Keratinocyte (primary cell): ENCODE results near the gene ZNF521. TPM values are rescaled to one million over a fixed set of nuclear protein-coding genes. Genes with fewer than 3 reads are reported as not detected.

Source experiments
- DNase-seq: peaks from one replicate; pipeline ENCODE4 v3.0.0-alpha.2; 2011; ENCODE audit warnings: low read depth, missing footprints, low spot score
- FAIRE-seq: peaks from 2 replicates; lab custom pipeline; 2011; peaks lifted over from hg19 to GRCh38; lab: Jason Lieb, UNC
- H2AFZ ChIP-seq: 2 replicates; pipeline ENCODE4 v1.6.0; 2012; ENCODE audit warnings: low read length, control low read depth, inconsistent platforms; ENCODE audit not compliant: control insufficient read depth
- H3K27ac ChIP-seq: 2 replicates; pipeline ENCODE4 v1.5.1; 2011; ENCODE audit warnings: low read length; ENCODE audit not compliant: control insufficient read depth, insufficient read depth
- H3K27me3 ChIP-seq: 3 replicates; pipeline ENCODE4 v1.6.0; 2011; ENCODE audit warnings: low read length; ENCODE audit not compliant: control insufficient read depth, insufficient read depth; ENCODE audit errors: extremely low read depth
- H3K36me3 ChIP-seq, 2 experiments: 2 replicates in 1 of 2; 3 replicates in 1 of 2; pipeline ENCODE4 v1.5.1; 2011; ENCODE audit warnings: low read length in 2 of 2, mild to moderate bottlenecking in 1 of 2; ENCODE audit not compliant: control insufficient read depth in 2 of 2, insufficient read depth in 2 of 2; ENCODE audit errors: extremely low read depth in 1 of 2
- H3K4me1 ChIP-seq: 3 replicates; pipeline ENCODE4 v1.5.1; 2011; ENCODE audit warnings: low read length; ENCODE audit not compliant: control insufficient read depth, insufficient read depth; ENCODE audit errors: extremely low read depth
- H3K4me2 ChIP-seq: 3 replicates; pipeline ENCODE4 v1.6.0; 2011; ENCODE audit warnings: low read depth, low read length; ENCODE audit not compliant: control insufficient read depth, insufficient read depth; ENCODE audit errors: extremely low read depth
- H3K4me3 ChIP-seq, 3 experiments: fragments of 200-600 bp in 1 of 3; sonication (generic) in 1 of 3; 2 replicates in 2 of 3; 3 replicates in 1 of 3; pipeline ENCODE4 v1.5.1; 2011 to 2016; ENCODE audit warnings: low read length in 3 of 3, mild to moderate bottlenecking in 3 of 3, control low read depth in 2 of 3, inconsistent platforms in 1 of 3, low read depth in 1 of 3, mixed read lengths in 1 of 3, mixed run types in 1 of 3, moderate library complexity in 1 of 3; ENCODE audit not compliant: control insufficient read depth in 2 of 3, insufficient read depth in 2 of 3; ENCODE audit errors: extremely low read depth in 1 of 3
- H3K79me2 ChIP-seq: 2 replicates; pipeline ENCODE4 v1.6.0; 2012; ENCODE audit warnings: low read length; ENCODE audit not compliant: control insufficient read depth, insufficient read depth
- H3K9ac ChIP-seq: 3 replicates; pipeline ENCODE4 v1.6.0; 2011; ENCODE audit warnings: low read length; ENCODE audit not compliant: control insufficient read depth, insufficient read depth; ENCODE audit errors: extremely low read depth
- H3K9me1 ChIP-seq: 3 replicates; pipeline ENCODE4 v1.6.0; 2011; ENCODE audit warnings: low read length; ENCODE audit not compliant: control insufficient read depth, insufficient read depth; ENCODE audit errors: extremely low read depth
- H3K9me3 ChIP-seq: 2 replicates; pipeline ENCODE4 v1.5.1; 2012; ENCODE audit warnings: low read depth, low read length; ENCODE audit not compliant: control insufficient read depth
- H4K20me1 ChIP-seq: 3 replicates; pipeline ENCODE4 v1.6.0; 2011; ENCODE audit warnings: low read length; ENCODE audit not compliant: control insufficient read depth, insufficient read depth; ENCODE audit errors: extremely low read depth
- CTCF ChIP-seq, 3 experiments: IDR thresholded peaks in 1 of 3; conservative IDR thresholded peaks in 1 of 3; optimal IDR thresholded peaks in 1 of 3; 2 replicates in 2 of 3; 3 replicates in 1 of 3; pipeline versions ENCODE3 to v1.5.1; 2011; ENCODE audit warnings: low read length in 3 of 3, mild to moderate bottlenecking in 3 of 3, moderate library complexity in 2 of 3, control low read depth in 1 of 3, inconsistent platforms in 1 of 3; ENCODE audit not compliant: insufficient read depth in 2 of 3; ENCODE audit errors: extremely low read depth in 1 of 3
- EZH2 ChIP-seq: IDR thresholded peaks from one replicate; pipeline ENCODE4 v1.6.1; 2012; ENCODE audit warnings: inconsistent platforms, mild to moderate bottlenecking, low read length, moderate library complexity
- dilution Hi-C: fragments of 300-500 bp; cut with MboI; formaldehyde crosslinking; loops from one replicate; pipeline ENCODE4 v1.7.0; 2020; ENCODE audit warnings: low sequenced_read_pairs; ENCODE audit not compliant: extremely low pct_ligation_motif_present
- polyA plus RNA-seq, 5 experiments: library from polyadenylated mRNA; depleted of rRNA in 3 of 5; stranded (reverse) in 3 of 5; stranded (forward) in 1 of 5; unstranded in 1 of 5; fragments of >200 nt; gene quantifications; 1 replicate in 1 of 5; 2 replicates in 3 of 5; 3 replicates in 1 of 5; pipeline versions ENCODE4 v1.2.1 to v1.2.3, GENCODE V29; 2011 to 2012; ENCODE audit warnings: missing spikeins in 2 of 5, low read depth in 1 of 5, low replicate concordance in 1 of 5

The ZNF521 gene
- polyA plus RNA-seq, 1 donor (not counting 4 experiments of a cell fraction or from before 2014, with no cell fraction given) = 0.07 TPM

GRCh38 chr18:25310045-25310444 lies 41.9 kb downstream of the ZNF521 start:
- no peak for DNase-seq

GRCh38 chr18:25308381-25308780 lies 43.6 kb downstream of the ZNF521 start:
- no peak overlapping the region for H3K4me2 ChIP-seq
- H3K36me3 ChIP-seq = no peaks in the 10 kb centered on the region
- H3K27me3 ChIP-seq = no peaks in the 10 kb centered on the region
- dilution Hi-C loops = no loop called here
- H3K4me1 ChIP-seq = no peaks in the 10 kb centered on the region
- H4K20me1 ChIP-seq = no peaks in the 10 kb centered on the region
- no peak overlapping the region for H3K4me3 ChIP-seq
- no peak for DNase-seq
- H3K79me2 ChIP-seq = no peaks in the 10 kb centered on the region
- FAIRE-seq = no peak
- TF ChIP-seq CTCF (optimal IDR thresholded peaks at IDR 0.05 in 1 of 3, IDR thresholded peaks at IDR 0.05 in 1 of 3, conservative IDR thresholded peaks at IDR 0.05 in 1 of 3; ENCODE audit: extremely low read depth in 1 of 3, insufficient read depth in 2 of 3, low read length in 3 of 3) = no peak
- TF ChIP-seq EZH2 = no peak
- no peak overlapping the region for H3K9ac ChIP-seq
- no peaks in the 10 kb centered on the region for H3K9me1 ChIP-seq
- H3K27ac ChIP-seq = no peak overlapping the region
- H3K9me3 ChIP-seq = no peaks in the 10 kb centered on the region
- no peak overlapping the region for H2AFZ ChIP-seq

More at GRCh38 chr18:25310045-25310444, 41.9 kb downstream of the ZNF521 start:
- Histone ChIP-seq H3K27ac (no peak overlapping the region), H3K9me3 (no peaks in the 10 kb centered on the region), H3K9me1 (no peaks in the 10 kb centered on the region), H2AFZ (no peak overlapping the region), H3K9ac (no peak overlapping the region), H3K4me1 (no peaks in the 10 kb centered on the region), H3K36me3 (no peaks in the 10 kb centered on the region), H3K4me2 (no peak overlapping the region), H3K4me3 (no peak overlapping the region), H3K27me3 (no peaks in the 10 kb centered on the region), H3K79me2 (no peaks in the 10 kb centered on the region), H4K20me1 (no peaks in the 10 kb centered on the region)
- TF ChIP-seq CTCF (optimal IDR thresholded peaks at IDR 0.05 in 1 of 3, IDR thresholded peaks at IDR 0.05 in 1 of 3, conservative IDR thresholded peaks at IDR 0.05 in 1 of 3; ENCODE audit: extremely low read depth in 1 of 3, insufficient read depth in 2 of 3, low read length in 3 of 3) (no peak), EZH2 (no peak)
- no peak for FAIRE-seq
- dilution Hi-C loops = no loop called here
